ENCODE results near the gene AK1. TPM values are rescaled to one million over a fixed set of nuclear protein-coding genes. Genes with fewer than 3 reads are reported as not detected.
"Not testable (repeated sequence)": the region's sequence is repeated elsewhere in the genome, so short reads cannot be mapped to it uniquely, and the experiment has no call there.

AK1 gene
- total RNA-seq, 2 donors from 2014 or later = 22.2 to 123 TPM

- no peak overlapping the region for H3K27ac ChIP-seq
- H3K4me1 ChIP-seq (replicated peaks) = peaks cover 8% of the 10 kb centered on the region
- no peaks in the 10 kb centered on the region for H3K27me3 ChIP-seq (replicated peaks; ENCODE audit: insufficient read depth)
- H3K9me3 ChIP-seq = no peaks in the 10 kb centered on the region
- no peaks in the 10 kb centered on the region for H3K36me3 ChIP-seq
- DNase-seq (ENCODE audit: low spot score) = no peak
- 86% methylated on average over 12 of the region's 12 CpGs for WGBS
- intact Hi-C loops (cut with DNase I) = loop anchor here (5.0 kb wide), 2 partner anchors 41 to 279 kb away; no protein-coding TSS in a partner anchor
- H3K4me3 ChIP-seq = no peak overlapping the region
- TF ChIP-seq POLR2A (IDR thresholded peaks at IDR 0.05) (no peak), POLR2AphosphoS5 (IDR thresholded peaks at IDR 0.05) (no peak), CTCF (IDR thresholded peaks at IDR 0.05) (no peak)
Observed at GRCh38 chr9:127870887-127871286, 6.6 kb downstream of the AK1 start.

GRCh38 chr9:127870153-127870491 lies 7.4 kb downstream of the AK1 start:
- H3K27me3 ChIP-seq (replicated peaks; ENCODE audit: insufficient read depth); H3K27ac ChIP-seq; H3K9me3 ChIP-seq; H3K4me1 ChIP-seq (replicated peaks); H3K36me3 ChIP-seq; H3K4me3 ChIP-seq; DNase-seq (ENCODE audit: low spot score): not testable (repeated sequence)
- intact Hi-C loops (cut with DNase I) = loop anchor here (5.0 kb wide), 2 partner anchors 42 to 278 kb away; no protein-coding TSS in a partner anchor
- WGBS = 70% methylated on average over 9 of the region's 9 CpGs

- 67% methylated on average over 18 of the region's 18 CpGs for WGBS
- no peak overlapping the region for H3K4me3 ChIP-seq
- no peak for TF ChIP-seq POLR2A (IDR thresholded peaks at IDR 0.05)
- TF ChIP-seq POLR2AphosphoS5 (IDR thresholded peaks at IDR 0.05) = peak; percentile 34
- peak; percentile 51 to 91 (median 78) for TF ChIP-seq CTCF (IDR thresholded peaks at IDR 0.05)
- intact Hi-C loops (cut with DNase I) = loop anchor here (5.0 kb wide), 2 partner anchors 43 to 277 kb away; no protein-coding TSS in a partner anchor
- H3K27ac ChIP-seq = no peak overlapping the region
- peak; percentile 67 for DNase-seq (ENCODE audit: low spot score)
- peaks cover 8% of the 10 kb centered on the region for H3K4me1 ChIP-seq (replicated peaks)
- H3K9me3 ChIP-seq = no peaks in the 10 kb centered on the region
- H3K27me3 ChIP-seq (replicated peaks; ENCODE audit: insufficient read depth) = no peaks in the 10 kb centered on the region
- H3K36me3 ChIP-seq = no peaks in the 10 kb centered on the region
Observed at GRCh38 chr9:127869310-127870152, 7.9 kb downstream of the AK1 start.

- Histone ChIP-seq H3K36me3 (no peaks in the 10 kb centered on the region), H3K4me3 (no peak overlapping the region), H3K27me3 (replicated peaks; ENCODE audit: insufficient read depth) (no peaks in the 10 kb centered on the region), H3K27ac (no peak overlapping the region), H3K4me1 (replicated peaks) (no peaks in the 10 kb centered on the region), H3K9me3 (no peaks in the 10 kb centered on the region)
- WGBS = 90% methylated on average over 18 of the region's 18 CpGs
- no peak for TF ChIP-seq CTCF (IDR thresholded peaks at IDR 0.05)
- no peak for TF ChIP-seq POLR2A (IDR thresholded peaks at IDR 0.05)
- TF ChIP-seq POLR2AphosphoS5 (IDR thresholded peaks at IDR 0.05) = no peak
- intact Hi-C loops (cut with DNase I) = no loop called here
- no peak for DNase-seq (ENCODE audit: low spot score)
Observed at GRCh38 chr9:127868278-127868902, 9.1 kb downstream of the AK1 start.

- Histone ChIP-seq H3K4me3 (no peak overlapping the region), H3K9me3 (no peaks in the 10 kb centered on the region), H3K27me3 (replicated peaks; ENCODE audit: insufficient read depth) (no peaks in the 10 kb centered on the region), H3K4me1 (replicated peaks) (no peaks in the 10 kb centered on the region), H3K36me3 (no peaks in the 10 kb centered on the region), H3K27ac (no peak overlapping the region)
- DNase-seq (ENCODE audit: low spot score) = no peak
- TF ChIP-seq POLR2AphosphoS5 (IDR thresholded peaks at IDR 0.05) (no peak), POLR2A (IDR thresholded peaks at IDR 0.05) (no peak), CTCF (IDR thresholded peaks at IDR 0.05) (no peak)
- intact Hi-C loops (cut with DNase I) = no loop called here
- WGBS = 79% methylated on average over 30 of the region's 30 CpGs
Observed at GRCh38 chr9:127867356-127868277, 9.9 kb downstream of the AK1 start.
